Nephron (organoid): ENCODE results near the gene PARD6G.

ENCODE experiments used
- H3K27ac Mint-ChIP-seq, 3 experiments: 2 replicates each; pipeline ENCODE4 v1.8.0; 2020; ENCODE audit warnings: mixed read lengths in 3 of 3, mild to moderate bottlenecking in 2 of 3, moderate library complexity in 1 of 3
- H3K27me3 Mint-ChIP-seq: 2 replicates; pipeline ENCODE4 v1.8.0; 2021; ENCODE audit warnings: low read depth, mild to moderate bottlenecking, moderate library complexity, mixed read lengths
- H3K36me3 Mint-ChIP-seq: 2 replicates; pipeline ENCODE4 v1.8.0; 2020; ENCODE audit warnings: low read depth, mixed read lengths
- H3K4me1 Mint-ChIP-seq: 2 replicates; pipeline ENCODE4 v1.8.0; 2020; ENCODE audit warnings: mixed read lengths
- H3K4me3 Mint-ChIP-seq, 3 experiments: 2 replicates each; pipeline ENCODE4 v1.8.0; 2020; ENCODE audit warnings: mild to moderate bottlenecking in 3 of 3, mixed read lengths in 3 of 3, moderate library complexity in 2 of 3
- H3K9me3 Mint-ChIP-seq: 2 replicates; pipeline ENCODE4 v1.8.0; 2020; ENCODE audit warnings: mixed read lengths
- CTCF ChIP-seq, 3 experiments: fragments of 200-600 bp; sonication (generic); IDR thresholded peaks; one replicate each; pipeline ENCODE4 v1.5.0; 2021; ENCODE audit warnings: antibody characterized with exemption in 3 of 3; ENCODE audit not compliant: unreplicated experiment in 3 of 3

The PARD6G gene

GRCh38 chr18:80192653-80193385, 54.5 kb downstream of the PARD6G start:
- H3K9me3 Mint-ChIP-seq: no peaks in the 10 kb centered on the region
- no peak overlapping the region for H3K4me3 Mint-ChIP-seq
- TF ChIP-seq CTCF (IDR thresholded peaks at IDR 0.05; ENCODE audit: unreplicated experiment in 3 of 3): no peak
- H3K27me3 Mint-ChIP-seq: no peaks in the 10 kb centered on the region
- H3K4me1 Mint-ChIP-seq: peaks cover 23% of the 10 kb centered on the region
- peaks cover 5% of the 10 kb centered on the region for H3K36me3 Mint-ChIP-seq
- peak overlapping the region in 2 of 3 experiments; percentile 24 to 75 for H3K27ac Mint-ChIP-seq

- Mint-ChIP-seq H3K9me3 (no peaks in the 10 kb centered on the region), H3K27me3 (no peaks in the 10 kb centered on the region), H3K27ac (peak overlapping the region in 1 of 3 experiments; percentile 63), H3K4me1 (peaks cover 16% of the 10 kb centered on the region), H3K4me3 (no peak overlapping the region), H3K36me3 (peaks cover 5% of the 10 kb centered on the region)
- no peak for TF ChIP-seq CTCF (IDR thresholded peaks at IDR 0.05; ENCODE audit: unreplicated experiment in 3 of 3)
Measured at GRCh38 chr18:80191907-80192652, 55.2 kb downstream of the PARD6G start.

GRCh38 chr18:80191264-80191663, 56.0 kb downstream of the PARD6G start:
- no peak for TF ChIP-seq CTCF (IDR thresholded peaks at IDR 0.05; ENCODE audit: unreplicated experiment in 3 of 3)
- Mint-ChIP-seq H3K4me1 (peaks cover 8% of the 10 kb centered on the region), H3K4me3 (no peak overlapping the region), H3K27me3 (no peaks in the 10 kb centered on the region), H3K9me3 (no peaks in the 10 kb centered on the region), H3K27ac (peak overlapping the region in 2 of 3 experiments; percentile 63 to 76), H3K36me3 (peaks cover 6% of the 10 kb centered on the region)

GRCh38 chr18:80190311-80190710, 57.0 kb downstream of the PARD6G start:
- H3K27me3 Mint-ChIP-seq: peaks cover 4% of the 10 kb centered on the region
- no peak for TF ChIP-seq CTCF (IDR thresholded peaks at IDR 0.05; ENCODE audit: unreplicated experiment in 3 of 3)
- peaks cover 6% of the 10 kb centered on the region for H3K36me3 Mint-ChIP-seq
- H3K4me1 Mint-ChIP-seq: peaks cover 6% of the 10 kb centered on the region
- H3K9me3 Mint-ChIP-seq: no peaks in the 10 kb centered on the region
- H3K27ac Mint-ChIP-seq: peak overlapping the region in 2 of 3 experiments; percentile 76 to 82
- H3K4me3 Mint-ChIP-seq: no peak overlapping the region

GRCh38 chr18:80189531-80189865, 57.8 kb downstream of the PARD6G start:
- H3K27ac Mint-ChIP-seq: peak overlapping the region in 1 of 3 experiments; percentile 50
- H3K4me3 Mint-ChIP-seq: no peak overlapping the region
- peaks cover 6% of the 10 kb centered on the region for H3K36me3 Mint-ChIP-seq
- H3K4me1 Mint-ChIP-seq: peaks cover 6% of the 10 kb centered on the region
- peaks cover 4% of the 10 kb centered on the region for H3K27me3 Mint-ChIP-seq
- no peak for TF ChIP-seq CTCF (IDR thresholded peaks at IDR 0.05; ENCODE audit: unreplicated experiment in 3 of 3)
- H3K9me3 Mint-ChIP-seq: no peaks in the 10 kb centered on the region
